RWPE1 (cell line): ENCODE measurements around the gene TSGA10.

Experiments used
- CTCF ChIA-PET: fragments of 350-600 bp; sonication (Branson Sonifier 250); formaldehyde crosslinking; extraction: SDS; loops from one replicate; lab custom pipeline; 2021; lab: Yijun Ruan, JAX
- POLR2A ChIA-PET: fragments of 400-600 bp; formaldehyde crosslinking; extraction: SDS; loops from one replicate; lab custom pipeline; 2020; ENCODE audit warnings: antibody characterized with exemption; ENCODE audit not compliant: low non-redundant PET; lab: Yijun Ruan, JAX
- DNase-seq: peaks from one replicate; pipeline ENCODE4 v3.0.0; 2012; ENCODE audit warnings: low spot score
- H3K27ac ChIP-seq: fragments of 450-650 bp; 2 replicates; pipeline ENCODE4 v1.5.1; 2017
- CTCF ChIP-seq: fragments of 450-650 bp; conservative IDR thresholded peaks from 2 replicates; pipeline ENCODE4 v1.5.1; 2017; ENCODE audit warnings: low read depth, mild to moderate bottlenecking

The TSGA10 gene

DNA sequence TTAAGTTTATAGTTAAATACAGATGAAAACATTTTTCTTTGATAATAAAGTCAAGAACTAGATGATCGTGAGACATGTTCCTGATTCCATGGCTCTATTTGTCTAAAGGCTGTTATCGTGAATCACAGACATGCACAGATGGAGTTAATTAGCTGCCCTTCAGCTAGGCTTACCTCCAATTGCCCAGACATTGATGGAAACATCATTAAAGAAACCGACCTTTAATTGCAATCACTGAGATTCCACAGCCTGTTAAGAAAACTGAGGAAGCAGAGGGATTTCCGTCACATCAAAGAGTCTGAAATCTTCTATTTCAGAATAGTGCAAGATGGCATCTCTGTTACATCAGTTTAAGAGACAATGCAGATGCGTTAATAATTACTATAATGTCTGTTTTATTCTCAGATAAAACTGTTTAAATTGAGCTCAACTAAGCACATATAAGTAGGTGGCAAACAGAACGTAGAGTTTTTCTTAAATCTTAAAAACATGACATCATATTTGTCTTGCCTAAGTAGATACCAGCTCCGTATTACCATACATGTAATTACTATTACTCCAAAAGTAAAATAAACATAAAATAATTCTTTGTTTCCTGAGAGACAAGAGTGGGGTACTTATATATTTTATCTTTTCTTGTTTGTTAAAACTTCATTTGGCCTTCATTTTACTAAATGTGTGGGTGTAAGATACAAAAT is 194.8 kb downstream of the TSGA10 start:
- TF ChIP-seq CTCF: no peak
- ChIA-PET CTCF (no interaction called here), POLR2A (no interaction called here)
- no peak for DNase-seq
- no peak overlapping the region for H3K27ac ChIP-seq

DNA sequence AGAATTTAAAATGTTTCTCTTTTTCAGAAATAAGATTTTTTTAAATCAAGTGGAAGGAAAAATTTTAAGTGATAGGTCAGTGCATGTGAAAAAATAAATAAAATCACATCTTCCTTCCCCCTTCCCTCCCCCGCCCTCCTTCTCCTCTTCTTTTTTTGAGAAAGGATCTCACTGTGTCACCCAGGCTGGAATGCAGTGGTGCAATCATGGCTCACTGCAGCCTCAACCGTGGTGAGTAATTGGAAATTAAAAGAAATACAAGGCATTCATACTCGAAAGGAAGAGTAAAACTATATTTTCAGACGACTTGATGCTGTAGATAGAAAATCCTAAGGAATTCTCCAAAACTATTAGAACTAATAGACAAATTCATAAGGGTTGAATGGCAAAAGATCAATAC is 201.8 kb downstream of the TSGA10 start:
- no peak for DNase-seq
- ChIA-PET POLR2A (no interaction called here), CTCF (interaction anchor here (0.6 kb wide), 1 partner anchor 130 kb away, joined by 3 read pairs; no protein-coding TSS in a partner anchor)
- H3K27ac ChIP-seq: no peak overlapping the region
- no peak for TF ChIP-seq CTCF

DNA sequence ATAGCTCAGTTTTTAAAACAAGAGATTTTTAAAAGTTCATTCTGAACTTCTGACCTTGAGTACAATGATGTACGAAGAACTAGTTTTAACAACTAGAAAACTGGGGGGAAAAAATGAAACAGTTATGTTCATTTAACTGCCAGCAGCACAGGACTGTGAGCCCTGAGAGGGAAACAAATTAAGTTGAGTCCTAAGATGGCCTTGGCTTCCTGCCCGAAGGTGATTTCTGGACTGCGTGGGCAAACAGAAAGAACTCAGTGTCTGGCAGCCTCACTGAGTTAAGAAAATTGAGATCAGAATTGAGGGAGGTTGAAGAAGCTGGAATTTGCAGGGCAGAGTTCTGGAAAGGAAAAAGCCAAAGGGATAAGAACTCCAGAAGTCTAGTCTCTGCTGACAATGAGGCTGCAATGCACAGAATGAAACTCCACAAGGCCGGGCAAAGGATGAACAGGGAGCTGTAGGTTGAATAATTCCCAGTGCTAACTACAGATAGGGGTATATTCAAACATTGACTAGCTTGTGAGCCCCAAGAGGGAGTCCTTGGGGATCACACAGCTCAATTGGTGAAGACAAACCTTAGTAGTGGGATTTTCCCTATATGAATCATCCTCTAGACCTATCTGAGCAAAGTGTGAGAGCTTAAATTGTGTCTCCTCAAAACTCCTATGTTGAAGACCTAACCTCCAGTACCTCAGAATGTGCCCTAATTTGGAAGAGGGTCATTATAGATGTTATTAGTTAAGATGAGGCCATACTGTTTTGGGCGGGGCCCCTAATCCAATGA is 205.6 kb downstream of the TSGA10 start:
- no peak for DNase-seq
- ChIA-PET CTCF (interaction anchor here (0.6 kb wide), 1 partner anchor 129 kb away, joined by 3 read pairs; no protein-coding TSS in a partner anchor), POLR2A (no interaction called here)
- no peak overlapping the region for H3K27ac ChIP-seq
- no peak for TF ChIP-seq CTCF

- H3K27ac ChIP-seq: no peak overlapping the region
- no peak for TF ChIP-seq CTCF
- no peak for DNase-seq
- ChIA-PET POLR2A (no interaction called here), CTCF (no interaction called here)
Observed at GRCh38 chr2:98947554-98947953, 207.2 kb downstream of the TSGA10 start.
